Esophagus muscularis mucosa (tissue), 3 donors: ENCODE results near the gene SPPL3.
"Not testable (repeated sequence)": the region's sequence is repeated elsewhere in the genome, so short reads cannot be mapped to it uniquely, and the experiment has no call there.

Experiments used
- CTCF ChIP-seq, 3 experiments: fragments of 200-600 bp in 2 of 3; fragments of 450-650 bp in 1 of 3; sonication (generic) in 2 of 3; IDR thresholded peaks; one replicate each; pipeline ENCODE4 v1.5.1; 2017 to 2019; ENCODE audit warnings: antibody characterized with exemption in 3 of 3, mild to moderate bottlenecking in 2 of 3, moderate library complexity in 1 of 3
- EP300 ChIP-seq: sonication (generic); formaldehyde crosslinking; IDR thresholded peaks from one replicate; pipeline ENCODE4 v1.6.1; 2017; ENCODE audit warnings: antibody characterized with exemption

- TF ChIP-seq CTCF (IDR thresholded peaks at IDR 0.05); EP300: not testable (repeated sequence)
Observed at GRCh38 chr12:120792456-120792855, 111.7 kb downstream of the SPPL3 start.
